Endothelial cell of umbilical vein (primary cell): ENCODE data around the gene DYRK3. TPM values are rescaled to one million over a fixed set of nuclear protein-coding genes. Genes with fewer than 3 reads are reported as not detected.

ENCODE experiments used
- BruUV-seq: library from RNA; stranded (reverse); fragments of 400-500 nt; replicated peaks from 2 replicates; lab custom pipeline; 2021; lab: Mats Ljungman, UMichigan
- CTCF ChIA-PET: fragments of 300-600, 350-600 bp; sonication (Branson Sonifier 250); formaldehyde crosslinking; loops from one replicate; lab custom pipeline; 2021; ENCODE audit warnings: antibody characterized with exemption, inconsistent platforms; lab: Charles Lee
- POLR2A ChIA-PET: fragments of 300-600, 350-600 bp; sonication (Branson Sonifier 250); formaldehyde crosslinking; loops from one replicate; lab custom pipeline; 2021; ENCODE audit warnings: antibody characterized with exemption, inconsistent platforms; lab: Charles Lee
- DNase-seq: peaks from one replicate; pipeline ENCODE4 v3.0.0-alpha.2; 2011; ENCODE audit warnings: low read depth, low spot score
- FAIRE-seq: peaks from 2 replicates; lab custom pipeline; 2011; peaks lifted over from hg19 to GRCh38; lab: Jason Lieb, UNC
- H2AFZ ChIP-seq: 2 replicates; pipeline ENCODE4 v1.6.0; 2012; ENCODE audit warnings: low read depth, low read length, control low read depth, inconsistent platforms
- H3K27ac ChIP-seq: 2 replicates; pipeline ENCODE4 v1.5.1; 2011; ENCODE audit warnings: low read depth, mild to moderate bottlenecking, control low read depth, low read length, moderate library complexity; ENCODE audit not compliant: insufficient read depth
- H3K27me3 ChIP-seq, 2 experiments: 2 replicates each; pipeline versions ENCODE4 v1.6.0 to v1.6.1; 2011; ENCODE audit warnings: low read length in 2 of 2, mixed read lengths in 1 of 2; ENCODE audit not compliant: control insufficient read depth in 2 of 2, insufficient read depth in 2 of 2
- H3K36me3 ChIP-seq, 2 experiments: 2 replicates in 1 of 2; 3 replicates in 1 of 2; pipeline ENCODE4 v1.5.1; 2011; ENCODE audit warnings: low read length in 2 of 2, mild to moderate bottlenecking in 1 of 2, moderate library complexity in 1 of 2; ENCODE audit not compliant: control insufficient read depth in 2 of 2, insufficient read depth in 2 of 2; ENCODE audit errors: extremely low read depth in 1 of 2
- H3K4me1 ChIP-seq: 3 replicates; pipeline ENCODE4 v1.5.1; 2011; ENCODE audit warnings: mild to moderate bottlenecking, low read length; ENCODE audit not compliant: control insufficient read depth, insufficient read depth; ENCODE audit errors: extremely low read depth
- H3K4me2 ChIP-seq: 2 replicates; pipeline ENCODE4 v1.6.1; 2011; ENCODE audit warnings: low read length, control low read depth, mixed read lengths; ENCODE audit not compliant: insufficient read depth
- H3K4me3 ChIP-seq, 3 experiments: fragments of 200-600 bp in 1 of 3; sonication (generic), shearing (Covaris generic) in 1 of 3; replicated peaks in 1 of 3; 2 replicates each; pipeline ENCODE4 v1.5.1; 2011 to 2016; ENCODE audit warnings: control low read depth in 3 of 3, low read length in 3 of 3, mild to moderate bottlenecking in 2 of 3, inconsistent platforms in 1 of 3, low read depth in 1 of 3, moderate library complexity in 1 of 3; ENCODE audit not compliant: insufficient read depth in 1 of 3
- H3K79me2 ChIP-seq: 2 replicates; pipeline ENCODE4 v1.6.0; 2012; ENCODE audit warnings: low read length, inconsistent platforms; ENCODE audit not compliant: control insufficient read depth, insufficient read depth
- H3K9ac ChIP-seq: replicated peaks from 2 replicates; pipeline ENCODE3; 2011; ENCODE audit warnings: low read length, control low read depth; ENCODE audit not compliant: insufficient read depth; ENCODE audit errors: extremely low read depth
- H3K9me1 ChIP-seq: replicated peaks from 3 replicates; pipeline ENCODE4 v1.6.0; 2011; ENCODE audit warnings: mild to moderate bottlenecking, low read length; ENCODE audit not compliant: control insufficient read depth, insufficient read depth; ENCODE audit errors: extremely low read depth
- H3K9me3 ChIP-seq: replicated peaks from 2 replicates; pipeline ENCODE4 v1.5.1; 2012; ENCODE audit warnings: low read length, inconsistent platforms; ENCODE audit not compliant: control insufficient read depth, insufficient read depth
- H4K20me1 ChIP-seq: replicated peaks from 2 replicates; pipeline ENCODE3; 2011; ENCODE audit warnings: mild to moderate bottlenecking, low read length; ENCODE audit not compliant: control insufficient read depth, insufficient read depth; ENCODE audit errors: extremely low read depth
- CTCF ChIP-seq, 2 donors: IDR thresholded peaks; 1 replicate in 1 of 2; 2 replicates in 1 of 2; pipeline ENCODE4 v1.5.1; 2011; ENCODE audit warnings: low read length in 2 of 2, mild to moderate bottlenecking in 2 of 2, moderate library complexity in 2 of 2, control low read depth in 1 of 2, inconsistent platforms in 1 of 2, low read depth in 1 of 2; ENCODE audit not compliant: insufficient read depth in 1 of 2; ENCODE audit errors: extremely low read depth in 1 of 2
- EZH2 ChIP-seq: IDR thresholded peaks from 2 replicates; pipeline ENCODE4 v1.6.1; 2012; ENCODE audit warnings: borderline replicate concordance, low read depth, mild to moderate bottlenecking, moderate library complexity, low read length, inconsistent platforms; ENCODE audit not compliant: severe bottlenecking
- FOS ChIP-seq: IDR thresholded peaks from 2 replicates; pipeline ENCODE4 v1.6.1; 2011; ENCODE audit warnings: mild to moderate bottlenecking, low read length, moderate library complexity, borderline replicate concordance; ENCODE audit not compliant: insufficient read depth
- GATA2 ChIP-seq: IDR thresholded peaks from 2 replicates; pipeline ENCODE4 v1.7.0; 2011; ENCODE audit warnings: low read depth, mild to moderate bottlenecking, moderate library complexity, mixed read lengths, low read length; ENCODE audit not compliant: insufficient read length, insufficient read depth
- JUN ChIP-seq: IDR thresholded peaks from 2 replicates; pipeline ENCODE4 v1.6.1; 2011; ENCODE audit warnings: borderline replicate concordance, low read depth; ENCODE audit not compliant: insufficient read length, insufficient read depth
- MAX ChIP-seq: IDR thresholded peaks from 2 replicates; pipeline ENCODE4 v1.6.1; 2011; ENCODE audit not compliant: insufficient read depth, insufficient read length
- MYC ChIP-seq: IDR thresholded peaks from one replicate; pipeline ENCODE4 v1.6.1; 2011; ENCODE audit warnings: mild to moderate bottlenecking, low read depth, low read length
- POLR2A ChIP-seq: IDR thresholded peaks from 2 replicates; pipeline ENCODE4 v1.6.1; 2012; ENCODE audit warnings: low read depth, mild to moderate bottlenecking, control low read depth, low read length
- POLR2AphosphoS5 ChIP-seq: IDR thresholded peaks from 2 replicates; pipeline ENCODE4 v1.6.1; 2012; ENCODE audit warnings: low read depth, mild to moderate bottlenecking, control low read depth, low read length, moderate library complexity; ENCODE audit not compliant: insufficient read depth
- dilution Hi-C: fragments of 300-500 bp; cut with MboI; formaldehyde crosslinking; loops from one replicate; pipeline ENCODE4 v1.15.0; 2019; ENCODE audit warnings: low sequenced_read_pairs; ENCODE audit not compliant: extremely low pct_ligation_motif_present
- intact Hi-C: fragments of 100-400 bp; cut with micrococcal nuclease; formaldehyde crosslinking; loops from one replicate; pipeline ENCODE4 v1.10.0; 2022
- polyA plus RNA-seq, 4 experiments: library from polyadenylated mRNA; depleted of rRNA in 3 of 4; stranded (reverse) in 3 of 4; unstranded in 1 of 4; fragments of >200 nt; gene quantifications; 2 replicates each; pipeline versions ENCODE4 v1.2.1 to v1.2.3, GENCODE V29; 2011 to 2012; ENCODE audit warnings: missing spikeins in 1 of 4
- total RNA-seq: library from RNA; stranded (reverse); gene quantifications from 2 replicates; pipeline ENCODE4 v1.2.3, GENCODE V29; 2021

Gene DYRK3
- total and polyA plus RNA-seq, 2 donors (not counting 3 experiments of a cell fraction or from before 2014, with no cell fraction given): 3.4 to 7.4 TPM

- CTCF ChIA-PET: interaction anchor here (0.9 to 2.2 kb wide), 5 partner anchors 49 to 114 kb away, joined by 4 to 8 read pairs (median 5); no protein-coding TSS in a partner anchor
- H3K27me3 ChIP-seq: no peaks in the 10 kb centered on the region
- H3K4me2 ChIP-seq: no peak overlapping the region
- DNase-seq: no peak
- H3K4me3 ChIP-seq: no peak overlapping the region
- dilution Hi-C loops: no loop called here
- no peaks in the 10 kb centered on the region for H3K9me3 ChIP-seq
- peaks cover 2% of the 10 kb centered on the region for H3K4me1 ChIP-seq
- no peak overlapping the region for H2AFZ ChIP-seq
- TF ChIP-seq MAX (no peak), POLR2AphosphoS5 (no peak), GATA2 (no peak), EZH2 (no peak), JUN (no peak), CTCF (IDR thresholded peaks at IDR 0.05; ENCODE audit: extremely low read depth in 1 of 2, insufficient read depth in 1 of 2, low read depth in 1 of 2, low read length in 2 of 2) (no peak), FOS (no peak), MYC (no peak), POLR2A (no peak)
- H3K79me2 ChIP-seq: no peaks in the 10 kb centered on the region
- H3K9me1 ChIP-seq: no peaks in the 10 kb centered on the region
- no peak overlapping the region for H3K27ac ChIP-seq
- POLR2A ChIA-PET: no interaction called here
- no TSS peak for BruUV-seq
- intact Hi-C loops: no loop called here
- no peak overlapping the region for H3K9ac ChIP-seq
- no peak for FAIRE-seq
- no peaks in the 10 kb centered on the region for H4K20me1 ChIP-seq
- H3K36me3 ChIP-seq: peaks cover 8 to 28% of the 10 kb centered on the region in 2 experiments
Measured at GRCh38 chr1:206593351-206593925, 41.9 kb upstream of the DYRK3 start.
